Neural crest cell (in vitro differentiated cells): ENCODE results near the gene SYTL5. TPM values are rescaled to one million over a fixed set of nuclear protein-coding genes. Genes with fewer than 3 reads are reported as not detected.

Experiments used
- DNase-seq: peaks from one replicate; pipeline ENCODE4 v3.0.0; 2021; ENCODE audit warnings: low read depth, mixed read lengths, low spot score
- H3K27ac Mint-ChIP-seq: one replicate; pipeline ENCODE4 v1.8.0; 2021; ENCODE audit warnings: mild to moderate bottlenecking, mixed read lengths; ENCODE audit not compliant: unreplicated experiment
- H3K27me3 Mint-ChIP-seq: 2 replicates; pipeline ENCODE4 v1.8.0; 2021; ENCODE audit warnings: low read depth, mild to moderate bottlenecking, mixed read lengths
- H3K36me3 Mint-ChIP-seq: 2 replicates; pipeline ENCODE4 v1.8.0; 2021; ENCODE audit warnings: low read depth, mild to moderate bottlenecking, mixed read lengths
- H3K4me1 Mint-ChIP-seq: 2 replicates; pipeline ENCODE4 v1.8.0; 2021; ENCODE audit warnings: mixed read lengths
- H3K4me3 Mint-ChIP-seq: one replicate; pipeline ENCODE4 v1.8.0; 2021; ENCODE audit warnings: mild to moderate bottlenecking, mixed read lengths
- H3K9me3 Mint-ChIP-seq: 2 replicates; pipeline ENCODE4 v1.8.0; 2021; ENCODE audit warnings: mixed read lengths
- CTCF ChIP-seq: fragments of 200-600 bp; sonication (generic); conservative IDR thresholded peaks from 2 replicates; pipeline ENCODE4 v1.5.0; 2021; ENCODE audit warnings: antibody characterized with exemption, mild to moderate bottlenecking
- total RNA-seq: library from RNA; stranded (reverse); gene quantifications from 2 replicates; pipeline ENCODE4 v1.2.1, GENCODE V29; 2021

SYTL5 gene
- total RNA-seq, 1 donor from 2014 or later = 0.05 TPM

DNA sequence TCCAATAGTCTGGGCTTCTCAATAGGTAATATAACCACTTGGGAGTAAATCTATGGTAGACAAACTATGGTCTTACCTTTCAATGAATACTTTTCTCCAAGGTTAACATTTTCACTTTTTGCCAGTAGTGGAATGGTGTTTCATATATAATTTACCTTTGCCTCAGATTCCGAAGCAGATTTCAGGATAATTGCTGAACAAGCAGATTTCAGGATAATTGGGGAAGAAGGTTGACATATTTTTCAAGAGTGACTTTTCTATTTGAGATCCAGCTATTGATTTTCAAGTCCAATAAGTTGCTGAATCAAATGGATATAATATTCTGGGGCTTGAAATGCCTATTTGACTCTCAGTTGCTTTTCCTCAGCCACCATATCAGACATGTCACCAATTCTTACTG, 63.6 kb downstream of the SYTL5 start:
- H3K36me3 Mint-ChIP-seq = no peaks in the 10 kb centered on the region

DNA sequence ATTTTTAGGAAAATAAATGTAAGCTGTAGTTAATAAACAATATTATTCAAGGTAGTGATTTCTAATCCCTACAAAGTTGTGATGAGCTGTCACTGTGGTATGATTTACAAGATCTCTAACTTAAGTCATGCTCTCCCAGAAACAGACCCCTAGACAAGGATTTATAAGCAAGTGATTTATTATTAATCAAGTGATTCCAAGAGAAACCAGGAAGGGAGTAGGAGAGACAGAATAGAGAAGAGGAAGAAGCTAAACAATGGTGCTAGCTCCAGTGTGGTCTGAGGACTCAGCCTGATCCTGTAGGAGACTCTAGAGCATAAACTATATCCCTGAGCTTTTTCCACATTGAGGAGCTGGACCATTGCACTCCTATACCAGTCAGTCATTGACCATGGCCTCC, 73.1 kb downstream of the SYTL5 start:
- no peak for DNase-seq
- Mint-ChIP-seq H3K27ac (no peak overlapping the region), H3K9me3 (peaks cover 2% of the 10 kb centered on the region), H3K36me3 (no peaks in the 10 kb centered on the region), H3K27me3 (no peaks in the 10 kb centered on the region), H3K4me1 (no peaks in the 10 kb centered on the region), H3K4me3 (no peak overlapping the region)
- no peak for TF ChIP-seq CTCF

More for the DNA sequence above, 63.6 kb downstream of the SYTL5 start:
- Mint-ChIP-seq H3K4me3 (no peak overlapping the region), H3K27ac (no peak overlapping the region), H3K4me1 (no peaks in the 10 kb centered on the region), H3K27me3 (no peaks in the 10 kb centered on the region), H3K9me3 (peaks cover 6% of the 10 kb centered on the region)
- no peak for TF ChIP-seq CTCF
- DNase-seq = no peak

GRCh38 chrX:38080808-38081207, 74.5 kb downstream of the SYTL5 start:
- no peak overlapping the region for H3K4me3 Mint-ChIP-seq
- H3K4me1 Mint-ChIP-seq = no peaks in the 10 kb centered on the region
- no peaks in the 10 kb centered on the region for H3K9me3 Mint-ChIP-seq
- no peak for DNase-seq
- H3K36me3 Mint-ChIP-seq = no peaks in the 10 kb centered on the region
- no peaks in the 10 kb centered on the region for H3K27me3 Mint-ChIP-seq
- no peak for TF ChIP-seq CTCF
- H3K27ac Mint-ChIP-seq = no peak overlapping the region

DNA sequence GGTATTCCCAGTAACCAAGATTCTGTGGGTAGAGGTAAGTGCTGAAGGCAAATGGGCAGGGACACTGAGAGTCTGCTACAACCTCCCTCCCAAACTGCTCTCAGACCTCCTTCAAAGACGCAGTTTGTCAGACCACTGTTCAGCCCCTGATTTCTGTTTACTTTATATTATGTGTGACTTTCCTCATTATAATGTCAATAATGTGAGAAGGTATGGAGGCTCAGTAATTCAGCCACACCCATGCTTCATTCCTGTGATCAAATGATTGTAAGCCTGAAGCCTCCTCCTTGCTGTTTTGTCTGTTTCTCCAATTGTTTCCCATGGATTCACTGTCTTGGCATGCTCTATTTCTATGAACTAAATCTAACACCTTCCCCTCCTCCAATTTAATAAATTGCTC, 75.6 kb downstream of the SYTL5 start:
- no peak for TF ChIP-seq CTCF
- Mint-ChIP-seq H3K27ac (no peak overlapping the region), H3K36me3 (no peaks in the 10 kb centered on the region), H3K4me3 (no peak overlapping the region), H3K9me3 (no peaks in the 10 kb centered on the region), H3K4me1 (no peaks in the 10 kb centered on the region), H3K27me3 (no peaks in the 10 kb centered on the region)
- no peak for DNase-seq

DNA sequence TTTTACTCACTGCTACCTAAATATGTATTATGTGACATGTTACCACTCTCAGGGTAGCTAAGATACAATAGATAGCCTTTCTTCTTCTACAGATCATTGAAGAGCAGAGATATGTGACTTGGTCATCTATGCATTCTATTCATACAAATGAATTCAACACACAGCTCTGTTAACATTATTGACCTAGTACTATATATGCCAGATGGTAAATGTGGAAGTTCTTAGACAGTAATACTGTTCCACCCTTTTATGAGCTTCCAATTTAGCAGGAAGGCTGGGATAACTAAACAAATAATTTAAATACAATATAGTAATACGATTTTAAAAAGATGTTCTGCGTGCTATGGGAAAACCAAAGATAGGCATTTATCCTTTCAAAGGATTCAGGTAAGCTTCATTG, 76.0 kb downstream of the SYTL5 start:
- no peak for DNase-seq
- TF ChIP-seq CTCF = no peak
- Mint-ChIP-seq H3K27ac (no peak overlapping the region), H3K4me3 (no peak overlapping the region), H3K36me3 (no peaks in the 10 kb centered on the region), H3K4me1 (no peaks in the 10 kb centered on the region), H3K27me3 (no peaks in the 10 kb centered on the region), H3K9me3 (no peaks in the 10 kb centered on the region)

DNA sequence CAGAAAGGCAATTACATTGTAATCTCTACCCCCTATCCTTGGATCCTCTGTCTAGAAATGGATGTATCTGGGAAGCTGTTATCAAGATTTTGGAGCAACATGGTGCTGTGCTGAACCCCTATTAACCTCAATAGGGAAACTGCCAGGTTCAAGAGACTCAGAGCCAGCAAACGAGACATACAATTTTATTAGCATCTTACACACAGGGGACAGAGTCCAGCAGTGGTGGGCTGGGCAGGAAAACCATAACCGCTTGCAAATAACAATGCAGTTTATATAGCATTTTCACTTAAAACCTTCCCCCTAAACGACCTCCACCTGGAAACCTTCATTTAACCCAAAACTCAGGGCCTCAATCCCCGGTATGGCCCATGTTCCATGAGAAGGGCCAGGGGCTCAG, 79.5 kb downstream of the SYTL5 start:
- Mint-ChIP-seq H3K36me3 (no peaks in the 10 kb centered on the region), H3K9me3 (no peaks in the 10 kb centered on the region), H3K27me3 (no peaks in the 10 kb centered on the region), H3K27ac (no peak overlapping the region), H3K4me3 (no peak overlapping the region), H3K4me1 (no peaks in the 10 kb centered on the region)
- no peak for TF ChIP-seq CTCF
- DNase-seq = no peak
